ENCODE measurements around the gene GTF2A1. TPM values are rescaled to one million over a fixed set of nuclear protein-coding genes. Genes with fewer than 3 reads are reported as not detected.

Gene GTF2A1
- polyA plus RNA-seq, 1 of the 3 experiments (the other 2 are of a cell fraction) = 7.6 TPM

GRCh38 chr14:81222126-81222525, 1.4 kb upstream of the GTF2A1 start (continued):
- TF ChIP-seq MXI1 (IDR thresholded peaks at IDR 0.05; ENCODE audit: low read depth, low read length) (no peak), FOSL2 (IDR thresholded peaks at IDR 0.05; ENCODE audit: borderline replicate concordance, low read depth) (no peak), RFX5 (IDR thresholded peaks at IDR 0.05; ENCODE audit: low read length) (no peak)

- CTCF ChIA-PET = interaction anchor here (0.8 to 1.0 kb wide), 3 partner anchors 11 to 243 kb away, joined by 3 to 5 read pairs (median 3); no protein-coding TSS in a partner anchor
- H3K27ac ChIP-seq (ENCODE audit: low read depth in 2 of 2, low read length in 1 of 2) = peak overlapping the region; percentile 100
- H3K9me3 ChIP-seq = no peaks in the 10 kb centered on the region
- peaks cover 0 to 3% of the 10 kb centered on the region in 2 experiments for H3K36me3 ChIP-seq (replicated peaks in 1 of 2; ENCODE audit: control insufficient read depth in 1 of 2, insufficient read depth in 2 of 2, low read length in 1 of 2)
- peak overlapping the region; percentile 69 to 85 for H3K4me3 ChIP-seq (ENCODE audit: low read depth in 2 of 2, low read length in 1 of 2)
- WGBS (ENCODE audit: low lambda C conversion rate) = 48% methylated on average over 16 of the region's 16 CpGs
- H4K20me1 ChIP-seq (ENCODE audit: insufficient read depth) = no peaks in the 10 kb centered on the region
- TF ChIP-seq USF1 (IDR thresholded peaks at IDR 0.05; ENCODE audit: borderline replicate concordance, low read depth) = no peak
- TF ChIP-seq PBX3 (IDR thresholded peaks at IDR 0.05) = no peak
- TF ChIP-seq RXRA (IDR thresholded peaks at IDR 0.05; ENCODE audit: borderline replicate concordance, low read depth) = no peak
- TF ChIP-seq MEF2A (IDR thresholded peaks at IDR 0.05; ENCODE audit: borderline replicate concordance, low read depth) = no peak
- TF ChIP-seq CHD2 (IDR thresholded peaks at IDR 0.05; ENCODE audit: low read length, partially characterized antibody) = no peak
- TF ChIP-seq SMC3 (IDR thresholded peaks at IDR 0.05; ENCODE audit: low read depth, low read length) = no peak
- TF ChIP-seq ZBTB33 (IDR thresholded peaks at IDR 0.05; ENCODE audit: borderline replicate concordance, low read depth) = no peak
- TF ChIP-seq TEAD4 (IDR thresholded peaks at IDR 0.05; ENCODE audit: borderline replicate concordance, insufficient read depth) = no peak
- no peak for TF ChIP-seq FOSL2 (IDR thresholded peaks at IDR 0.05; ENCODE audit: borderline replicate concordance, low read depth)
- no peak for TF ChIP-seq FOXM1 (IDR thresholded peaks at IDR 0.05; ENCODE audit: low read depth)
- no peak for TF ChIP-seq TCF12 (IDR thresholded peaks at IDR 0.05)
- no peak for TF ChIP-seq CTCF (IDR thresholded peaks at IDR 0.05)
- no peak for TF ChIP-seq NFIC (IDR thresholded peaks at IDR 0.05; ENCODE audit: borderline replicate concordance)
- no peak for TF ChIP-seq POLR2AphosphoS5 (IDR thresholded peaks at IDR 0.05; ENCODE audit: low read depth, low read length)
- DNase-seq = no peak
- H2AFZ ChIP-seq (ENCODE audit: low read depth) = peak overlapping the region; percentile 79
- peaks cover 12 to 13% of the 10 kb centered on the region in 2 experiments; a peak in 3 of 4 replicates for H3K4me1 ChIP-seq (ENCODE audit: control insufficient read depth in 1 of 2, insufficient read depth in 2 of 2, low read depth in 1 of 2, low read length in 1 of 2)
- H3F3A ChIP-seq (replicated peaks; ENCODE audit: insufficient read depth) = peaks cover 12% of the 10 kb centered on the region
- H3K9ac ChIP-seq = peak overlapping the region; percentile 87
- H3K9me2 ChIP-seq = no peaks in the 10 kb centered on the region
- peak overlapping the region; percentile 72 for H3K4me2 ChIP-seq
- POLR2A ChIA-PET = no interaction called here
- peaks cover 33% of the 10 kb centered on the region for H3K79me2 ChIP-seq (ENCODE audit: insufficient read depth)
- H3K27me3 ChIP-seq (ENCODE audit: insufficient read depth) = no peaks in the 10 kb centered on the region
Measured at GRCh38 chr14:81221579-81222102, 882 bp upstream of the GTF2A1 start.

Measured in SK-N-SH (cell line).